Gastroesophageal sphincter (tissue), 3 donors: ENCODE results near the gene WDR35.

Experiments used
- POLR2A ChIP-seq, 2 donors: fragments of 450-650 bp; IDR thresholded peaks; one replicate each; pipeline ENCODE4 v1.6.1; 2017; ENCODE audit warnings: antibody characterized with exemption in 2 of 2, mild to moderate bottlenecking in 2 of 2, moderate library complexity in 1 of 2
- TF ChIP-seq, protein P1 (sequence below), 4 experiments: fragments of 200-600 bp in 2 of 4; fragments of 450-650 bp in 2 of 4; sonication (generic) in 1 of 4; IDR thresholded peaks; one replicate each; pipeline ENCODE4 v1.5.1; 2017 to 2019; ENCODE audit warnings: antibody characterized with exemption in 4 of 4, mild to moderate bottlenecking in 2 of 4, moderate library complexity in 2 of 4

DNA sequence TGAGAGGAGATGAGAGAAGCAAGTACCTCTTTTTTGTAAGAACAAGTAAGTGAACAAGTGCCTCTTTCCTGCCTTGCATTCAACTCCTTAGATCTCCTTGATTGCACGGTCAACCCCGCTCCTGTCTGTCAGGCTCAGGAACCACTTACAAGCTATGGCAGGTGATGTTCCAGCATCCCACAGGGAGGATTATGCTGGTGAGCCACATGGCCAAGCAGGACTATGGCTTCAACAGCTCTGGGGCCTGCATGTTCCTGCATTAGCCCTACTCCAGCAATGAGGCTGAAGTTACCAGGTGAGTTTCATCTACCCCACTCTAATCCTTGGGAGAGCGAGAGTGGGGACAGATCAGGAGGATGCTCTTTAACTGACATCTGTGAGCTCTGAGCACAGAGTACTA is 117.6 kb downstream of the WDR35 start:
- TF ChIP-seq, protein P1, sequence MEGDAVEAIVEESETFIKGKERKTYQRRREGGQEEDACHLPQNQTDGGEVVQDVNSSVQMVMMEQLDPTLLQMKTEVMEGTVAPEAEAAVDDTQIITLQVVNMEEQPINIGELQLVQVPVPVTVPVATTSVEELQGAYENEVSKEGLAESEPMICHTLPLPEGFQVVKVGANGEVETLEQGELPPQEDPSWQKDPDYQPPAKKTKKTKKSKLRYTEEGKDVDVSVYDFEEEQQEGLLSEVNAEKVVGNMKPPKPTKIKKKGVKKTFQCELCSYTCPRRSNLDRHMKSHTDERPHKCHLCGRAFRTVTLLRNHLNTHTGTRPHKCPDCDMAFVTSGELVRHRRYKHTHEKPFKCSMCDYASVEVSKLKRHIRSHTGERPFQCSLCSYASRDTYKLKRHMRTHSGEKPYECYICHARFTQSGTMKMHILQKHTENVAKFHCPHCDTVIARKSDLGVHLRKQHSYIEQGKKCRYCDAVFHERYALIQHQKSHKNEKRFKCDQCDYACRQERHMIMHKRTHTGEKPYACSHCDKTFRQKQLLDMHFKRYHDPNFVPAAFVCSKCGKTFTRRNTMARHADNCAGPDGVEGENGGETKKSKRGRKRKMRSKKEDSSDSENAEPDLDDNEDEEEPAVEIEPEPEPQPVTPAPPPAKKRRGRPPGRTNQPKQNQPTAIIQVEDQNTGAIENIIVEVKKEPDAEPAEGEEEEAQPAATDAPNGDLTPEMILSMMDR (IDR thresholded peaks at IDR 0.05) = no peak
- TF ChIP-seq POLR2A (IDR thresholded peaks at IDR 0.05) = no peak
